DMS114 treated with DMSO at 0.1 percent for 48 hours (cell line): ENCODE results near the gene C19orf67.
A peak's percentile ranks its signal among the peaks of the same experiment; 100 is the strongest.

Experiments used
- DNase-seq: peaks from one replicate; lab custom pipeline; 2025; ENCODE audit not compliant: unreplicated experiment; lab: John Stamatoyannopoulos, UW

The C19orf67 gene

GRCh38 chr19:14110650-14111049 lies 25.1 kb upstream of the C19orf67 start:
- no peak for DNase-seq

- no peak for DNase-seq
Measured at GRCh38 chr19:14107581-14108461, 22.2 kb upstream of the C19orf67 start.

GRCh38 chr19:14106840-14107239 lies 21.3 kb upstream of the C19orf67 start:
- no peak for DNase-seq

DNA sequence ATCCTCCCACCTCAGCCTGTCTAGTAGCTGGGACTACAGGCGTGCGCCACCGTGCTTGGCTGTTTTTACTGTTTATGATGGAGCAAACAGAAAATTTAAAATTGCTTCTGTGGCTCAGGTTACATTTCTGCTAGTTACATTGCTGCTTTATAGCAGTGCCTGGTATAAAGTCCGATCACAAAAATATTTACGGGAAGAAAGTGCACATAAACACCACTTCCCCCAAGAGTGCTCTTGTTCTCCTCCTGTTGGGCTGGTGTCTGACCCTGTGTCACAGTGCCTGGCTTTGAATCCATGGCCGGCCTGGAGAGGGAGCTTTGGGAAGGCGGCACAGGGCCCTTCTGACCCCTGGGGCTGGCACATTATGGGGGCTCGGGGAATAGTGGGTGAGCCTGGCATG lies 20.1 kb upstream of the C19orf67 start:
- no peak for DNase-seq

DNA sequence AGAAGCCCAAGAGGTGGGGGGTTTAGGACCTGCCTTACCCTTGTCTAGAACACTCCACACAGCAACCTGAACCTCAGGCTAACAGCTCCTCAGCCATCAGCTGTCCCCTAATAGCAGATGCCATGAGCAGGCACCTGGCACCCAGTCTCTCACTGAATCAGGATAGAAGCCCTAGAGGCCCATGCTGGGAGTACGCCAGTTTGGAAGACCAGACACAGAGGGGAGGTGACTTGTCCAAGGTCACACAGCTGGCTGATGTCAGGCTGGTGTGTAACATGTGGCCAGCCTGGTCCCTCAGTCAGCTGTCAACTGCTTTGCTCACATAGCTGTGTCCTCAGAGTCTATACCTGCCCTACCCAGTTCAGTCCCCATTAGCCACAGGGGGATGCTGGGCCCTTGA lies 17.7 kb upstream of the C19orf67 start:
- no peak for DNase-seq

DNA sequence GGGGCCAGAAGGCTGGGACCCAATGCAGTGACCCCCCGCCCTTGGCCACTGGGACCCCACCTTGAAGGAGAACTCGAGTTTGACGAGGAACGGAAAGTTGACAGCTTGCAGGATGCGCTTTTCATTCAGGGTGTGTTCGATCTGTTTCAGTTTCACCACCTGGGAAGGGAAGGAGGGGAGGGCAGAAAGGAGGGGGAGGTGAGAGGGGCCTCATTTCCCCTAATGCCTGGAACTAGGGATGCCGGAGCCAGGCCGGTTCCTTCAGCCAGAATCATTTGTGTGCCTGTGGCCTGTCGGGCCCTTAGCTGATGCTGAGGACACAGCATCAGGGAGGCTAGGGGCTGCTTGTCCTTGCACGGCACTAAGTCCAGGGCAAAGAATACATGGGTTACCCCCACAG lies 17.2 kb upstream of the C19orf67 start:
- no peak for DNase-seq

DNA sequence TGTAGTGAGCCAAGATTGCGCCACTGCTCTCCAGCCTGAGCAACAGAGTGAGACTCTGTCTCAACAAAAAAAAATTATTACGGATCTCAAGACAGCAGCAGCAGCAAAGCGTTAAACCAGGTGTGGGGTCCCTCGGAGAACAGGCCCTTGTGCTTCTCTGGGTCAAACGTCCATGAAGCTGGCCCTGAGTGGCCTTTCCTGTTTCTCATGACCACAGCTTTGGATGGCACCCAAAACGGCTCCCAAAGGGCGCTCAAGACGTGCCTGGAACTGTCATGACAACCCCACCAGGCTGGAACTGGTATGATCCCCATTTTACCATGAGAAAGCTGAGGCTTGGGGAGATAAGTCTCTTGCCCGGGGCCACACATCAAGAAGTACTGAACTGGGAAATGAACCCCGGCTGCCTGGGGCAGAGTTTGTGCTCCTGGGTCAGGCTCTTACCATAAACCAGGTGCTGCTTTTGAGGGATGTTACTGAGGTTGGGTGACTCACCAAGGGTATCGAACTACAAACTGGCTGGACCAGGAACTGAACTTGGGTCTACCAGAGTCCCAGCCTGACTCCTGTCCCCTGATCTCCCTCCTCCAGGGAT lies 16.6 kb upstream of the C19orf67 start:
- no peak for DNase-seq

DNA sequence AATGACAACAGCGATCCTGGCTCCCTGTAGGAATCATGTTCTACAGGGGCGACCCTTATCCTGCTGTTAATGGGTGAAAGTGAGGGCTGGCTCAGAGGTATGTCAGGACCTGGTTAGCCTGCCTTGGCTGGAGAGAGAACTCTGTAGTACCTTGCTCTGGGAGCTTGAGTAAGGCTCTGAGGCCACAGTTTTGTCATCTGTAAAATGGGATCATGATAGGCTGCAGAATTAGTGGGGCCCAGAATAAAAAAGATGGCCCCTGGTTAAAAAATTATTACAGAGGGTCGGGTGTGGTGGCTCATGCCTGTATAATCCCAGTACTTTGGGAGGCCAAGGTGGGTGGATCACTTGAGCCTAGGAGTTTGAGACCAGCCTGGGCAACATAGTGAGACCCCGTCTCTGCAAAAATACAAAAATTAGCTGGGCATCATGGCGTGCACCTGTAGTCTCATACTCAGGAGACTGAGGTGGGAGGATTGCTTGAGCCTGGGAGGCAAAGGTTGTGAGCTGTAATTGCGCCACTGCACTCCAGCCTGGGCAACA lies 15.5 kb upstream of the C19orf67 start:
- DNase-seq: no peak

DNA sequence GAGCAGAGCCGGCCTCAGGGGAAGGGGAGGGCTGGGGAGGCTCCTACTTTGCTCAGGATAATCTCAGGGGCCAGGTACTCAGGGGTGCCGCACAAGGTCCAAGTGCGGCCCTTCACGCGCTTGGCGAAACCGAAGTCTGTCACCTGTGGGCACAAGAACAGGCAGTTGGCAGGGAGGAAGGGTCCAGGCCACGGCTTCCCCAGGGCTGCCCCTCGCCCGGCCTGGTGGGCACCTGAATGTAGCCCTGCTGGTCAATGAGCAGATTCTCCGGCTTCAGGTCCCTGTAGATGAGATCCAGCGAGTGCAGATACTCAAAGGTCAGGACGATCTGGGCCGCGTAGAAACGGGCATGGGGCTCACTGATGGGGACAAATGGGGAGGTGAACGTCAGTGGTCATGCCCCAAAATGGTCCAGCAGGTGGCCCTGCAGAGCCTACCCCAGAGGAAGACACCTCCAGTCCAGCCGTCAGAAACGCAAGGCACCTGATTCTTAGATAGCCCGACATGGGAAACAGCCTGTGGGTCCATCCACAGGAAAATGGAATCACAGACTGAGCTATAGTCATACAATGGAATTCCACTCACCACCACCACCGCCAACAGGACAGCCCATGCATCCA lies 12.1 kb upstream of the C19orf67 start:
- DNase-seq: no peak

DNA sequence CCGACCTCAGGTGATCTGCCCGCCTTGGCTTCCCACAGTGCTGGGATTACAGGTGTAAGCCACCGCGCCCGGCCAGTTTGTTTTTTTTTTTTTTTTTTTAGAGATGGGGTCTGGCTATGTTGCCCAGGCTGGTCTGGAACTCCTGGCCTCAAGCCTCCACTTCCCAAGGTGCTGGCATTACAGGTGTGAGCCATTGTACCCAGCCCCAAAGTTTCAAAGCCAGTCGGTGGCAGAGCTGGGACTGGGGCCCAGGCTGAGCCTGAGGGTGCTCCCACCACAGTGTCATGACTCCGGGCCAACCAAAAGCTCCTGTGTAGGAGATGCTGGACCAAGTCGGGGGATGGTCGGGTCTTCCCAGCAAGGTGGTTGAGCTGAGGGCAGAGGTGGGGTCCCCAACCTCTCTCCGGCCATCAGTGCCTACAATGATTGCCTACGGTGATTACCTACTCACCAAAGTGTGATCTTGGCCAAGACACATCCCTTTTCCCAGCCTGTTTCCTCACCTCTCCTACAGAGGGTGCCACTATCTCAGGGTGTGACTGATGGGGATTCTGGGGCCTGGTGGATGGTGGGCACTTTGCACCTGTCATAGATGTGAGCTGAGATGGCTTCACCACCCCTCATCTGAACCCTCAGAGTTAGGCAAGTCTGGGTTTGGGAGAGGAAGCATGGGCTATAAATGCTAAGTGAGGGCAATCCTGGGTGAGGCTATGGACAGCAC lies 10.8 kb upstream of the C19orf67 start:
- no peak for DNase-seq

DNA sequence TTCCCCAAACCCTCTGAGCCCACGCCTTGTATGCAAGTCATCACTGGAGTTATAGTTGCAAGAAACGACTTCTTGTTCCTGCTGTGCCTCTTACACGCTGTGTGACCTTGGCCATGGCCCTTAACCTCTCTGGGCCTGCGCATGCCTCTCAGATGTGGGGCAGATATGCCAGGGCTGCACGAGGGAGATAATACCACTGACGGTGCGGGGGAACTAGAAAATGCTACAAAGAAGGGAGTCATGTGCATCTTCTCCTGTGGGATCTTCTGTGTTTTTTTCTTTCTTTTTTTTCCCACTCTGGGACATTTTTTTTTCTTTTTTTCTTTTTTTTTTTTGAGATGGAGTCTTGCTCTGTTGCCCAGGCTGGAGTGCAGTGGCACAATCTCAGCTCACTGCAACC lies 9.3 kb upstream of the C19orf67 start:
- DNase-seq: no peak

GRCh38 chr19:14093117-14093823 lies 7.7 kb upstream of the C19orf67 start:
- no peak for DNase-seq

DNA sequence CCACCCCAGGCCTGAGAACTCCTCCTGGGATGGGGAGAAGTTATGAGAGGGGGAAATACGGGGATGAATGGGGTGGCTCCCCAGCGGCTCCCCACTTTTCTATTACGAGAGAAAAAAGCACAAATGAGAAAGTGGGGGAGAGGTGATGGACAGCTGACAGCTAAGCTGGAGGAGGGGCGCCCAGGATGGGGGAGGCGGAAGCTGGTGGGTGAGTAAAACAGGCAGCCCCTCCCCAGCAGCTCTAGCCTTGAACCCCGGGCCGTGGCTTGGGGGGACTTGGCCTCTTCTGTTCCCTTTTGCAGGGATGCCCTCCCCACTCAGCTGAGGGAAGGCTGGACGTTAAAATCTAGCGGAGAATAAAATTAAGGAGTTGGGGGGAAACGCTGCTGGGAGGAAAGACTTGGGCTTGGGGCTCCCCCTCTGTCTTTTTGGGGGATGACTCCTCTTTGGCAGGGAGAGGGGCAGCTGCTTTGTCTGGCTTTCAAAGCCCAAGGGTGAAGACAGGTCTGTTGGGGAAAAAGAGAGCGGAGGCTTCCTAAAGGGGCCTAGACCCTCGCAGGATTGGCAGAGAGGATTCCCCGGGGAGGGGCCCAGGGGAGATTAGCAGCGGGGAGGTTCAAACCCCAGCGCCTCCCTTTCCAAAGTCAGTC lies 6.4 kb upstream of the C19orf67 start:
- no peak for DNase-seq

- peak; percentile 42 for DNase-seq
Measured at GRCh38 chr19:14091081-14091812, 5.7 kb upstream of the C19orf67 start.

GRCh38 chr19:14090509-14091080 lies 5.0 kb upstream of the C19orf67 start, which contains the start of gene SAMD1:
SAMD1 (minus strand) TSS chr19:14090751.
- DNase-seq: peak; percentile 47

GRCh38 chr19:14089662-14090508 lies 4.3 kb upstream of the C19orf67 start:
- DNase-seq: no peak

GRCh38 chr19:14089412-14089661 lies 3.8 kb upstream of the C19orf67 start:
- no peak for DNase-seq

GRCh38 chr19:14088634-14089411 lies 3.2 kb upstream of the C19orf67 start:
- no peak for DNase-seq
